Activated CD4-positive, alpha-beta T cell treated with anti-CD3 and anti-CD28 coated beads, Interleukin-2, amount 50 U/mL, for 48 hours (primary cell): ENCODE data around the gene OTOS.

ENCODE experiments used
- DNase-seq, 2 experiments: peaks; one replicate each; pipeline ENCODE4 v3.0.0-alpha.2; 2020

Gene OTOS

GRCh38 chr2:240149943-240150784 is 9.7 kb upstream of the OTOS start:
- peak; percentile 44 for DNase-seq

- no peak for DNase-seq
These were observed 7.6 kb upstream of the OTOS start for GRCh38 chr2:240147911-240148587.

DNA sequence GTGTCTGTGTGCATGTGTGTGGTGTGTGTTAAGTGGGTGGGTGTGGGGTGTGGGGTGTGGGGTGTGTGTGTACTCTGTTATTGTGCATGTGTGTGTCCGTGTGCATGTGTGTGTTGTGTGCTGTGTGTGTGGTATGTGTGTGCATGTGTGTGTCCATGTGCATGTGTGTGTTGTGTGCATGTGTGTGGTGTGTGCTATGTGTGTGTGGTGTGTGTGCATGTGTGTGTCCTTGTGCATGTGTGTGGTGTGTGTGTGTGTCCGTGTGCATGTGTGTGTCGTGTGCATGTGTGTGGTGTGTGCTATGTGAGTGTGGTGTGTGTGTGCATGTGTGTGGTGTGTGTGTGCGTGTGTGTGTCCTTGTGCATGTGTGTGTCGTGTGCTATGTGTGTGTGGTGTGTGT is 6.9 kb upstream of the OTOS start:
- DNase-seq = no peak

DNA sequence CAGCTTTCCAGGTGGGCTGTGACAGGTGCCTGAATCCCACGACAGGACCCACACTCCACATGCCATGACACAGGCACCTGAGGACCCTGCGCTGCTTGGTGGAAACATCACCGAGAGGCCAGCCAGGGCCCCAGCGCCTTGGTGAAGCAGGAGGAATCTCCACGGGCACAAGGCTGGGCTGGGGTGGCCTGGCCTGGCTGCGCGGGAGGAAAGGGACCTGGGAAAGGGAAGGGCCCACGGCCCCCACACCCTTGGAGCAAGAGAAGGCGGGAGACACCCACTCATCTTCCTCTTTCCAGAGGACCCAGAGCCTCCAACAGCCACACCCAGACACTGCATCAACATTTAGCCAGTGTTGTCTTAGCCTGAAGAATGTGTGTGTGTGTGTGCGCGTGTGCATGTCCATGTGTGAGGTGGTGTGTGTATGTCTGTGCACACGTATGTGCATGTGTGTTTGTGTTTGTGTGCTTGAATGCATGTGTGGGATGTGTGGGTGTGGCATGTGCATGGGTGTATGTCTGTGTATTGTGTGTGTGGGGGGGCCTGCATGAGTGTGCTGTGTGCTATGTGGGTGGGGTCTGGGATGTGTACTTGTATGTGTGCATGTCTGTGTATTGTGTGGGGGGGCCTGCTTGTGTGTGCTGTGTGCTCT is 6.3 kb upstream of the OTOS start:
- no peak for DNase-seq

GRCh38 chr2:240146141-240146561 is 5.7 kb upstream of the OTOS start:
- no peak for DNase-seq

- DNase-seq = no peak
These were observed 5.0 kb upstream of the OTOS start for GRCh38 chr2:240145461-240145860.

- DNase-seq = no peak
These were observed 4.3 kb upstream of the OTOS start for GRCh38 chr2:240144649-240145261.

- peak; percentile 83 to 86 for DNase-seq
These were observed 3.6 kb upstream of the OTOS start for GRCh38 chr2:240143801-240144648.

DNA sequence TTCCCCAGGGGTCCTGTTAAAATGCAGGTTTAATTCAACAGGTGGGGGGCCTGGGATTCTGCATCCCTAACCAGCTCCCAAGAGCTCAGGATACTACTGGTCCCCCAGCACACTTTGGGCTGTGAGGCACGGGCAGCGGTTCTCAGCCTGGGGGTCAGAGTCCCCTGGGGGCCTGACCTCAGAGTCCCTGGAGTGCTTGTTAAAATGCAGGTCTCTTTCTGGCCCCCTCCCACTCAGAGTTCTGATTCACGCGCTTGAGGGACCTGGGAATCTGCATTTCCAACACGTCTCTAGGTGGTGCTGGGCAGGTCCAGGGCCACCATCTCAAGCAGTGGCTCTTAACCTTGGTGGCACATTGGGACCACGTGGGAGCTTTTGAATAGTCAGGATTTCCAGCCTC is 2.8 kb upstream of the OTOS start:
- DNase-seq = no peak

DNA sequence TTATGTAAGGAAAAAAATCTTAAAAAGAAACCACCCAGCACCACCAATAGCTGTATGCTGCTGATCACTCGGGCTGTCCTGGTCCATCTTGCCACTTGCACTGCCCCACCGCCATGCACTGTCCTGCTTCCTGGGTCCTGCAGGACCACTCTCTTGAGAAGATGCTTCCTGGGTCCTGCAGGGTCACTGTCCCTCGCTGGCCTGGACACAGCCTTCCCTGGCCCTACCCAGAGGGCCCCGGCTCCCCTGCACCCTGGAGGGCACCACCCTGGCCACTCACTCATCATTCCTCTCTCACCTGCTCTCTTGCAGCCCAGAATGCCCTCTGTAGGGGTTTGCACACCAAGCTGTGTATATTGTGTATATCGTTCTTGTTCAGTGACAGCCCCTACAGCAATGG is 2.4 kb upstream of the OTOS start:
- no peak for DNase-seq

DNA sequence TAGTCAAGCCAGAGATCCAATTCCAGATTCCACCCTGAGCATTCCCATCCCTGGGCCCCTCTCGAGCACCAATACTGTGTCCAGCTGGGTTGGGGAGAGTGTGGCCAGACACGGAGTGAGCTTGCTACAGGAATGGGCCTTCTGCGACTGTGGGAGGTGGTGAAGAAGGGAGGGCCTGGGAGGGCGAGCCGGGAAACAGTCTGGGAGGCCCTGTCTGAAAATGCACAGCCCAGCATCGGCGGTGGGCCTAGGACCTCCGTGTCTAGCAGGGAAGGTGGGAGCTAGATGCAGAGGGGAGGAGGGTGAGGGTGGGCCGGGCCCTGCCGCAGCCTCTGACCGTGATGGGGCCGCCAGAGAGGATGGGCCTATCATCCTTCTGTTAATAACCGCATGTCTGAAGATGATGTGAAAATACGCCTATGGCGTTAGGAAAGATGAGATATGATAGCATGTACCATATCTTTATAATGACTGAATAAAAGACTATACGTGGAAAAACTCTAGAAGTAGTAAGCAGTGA is 1.9 kb upstream of the OTOS start:
- DNase-seq = no peak

DNA sequence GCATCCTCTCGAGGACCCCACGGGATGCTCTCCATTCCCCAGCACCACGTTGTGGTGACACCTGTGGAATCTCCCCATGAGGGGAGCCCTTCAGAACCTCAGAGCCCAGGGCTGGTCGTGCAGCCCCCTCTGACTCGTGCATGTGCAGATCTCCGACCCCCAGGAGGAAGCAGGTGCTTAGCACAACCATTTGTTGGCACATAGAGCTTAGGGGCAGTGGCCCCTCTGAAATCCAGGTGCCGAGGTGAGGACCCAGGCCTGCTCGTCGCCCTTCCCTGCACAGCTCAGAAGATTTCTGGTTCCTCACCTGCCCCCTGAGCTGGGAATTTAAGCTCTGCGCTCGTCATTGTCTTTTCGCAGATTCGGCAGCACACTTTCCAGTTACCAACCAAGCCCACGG is 1.3 kb upstream of the OTOS start:
- no peak for DNase-seq

DNA sequence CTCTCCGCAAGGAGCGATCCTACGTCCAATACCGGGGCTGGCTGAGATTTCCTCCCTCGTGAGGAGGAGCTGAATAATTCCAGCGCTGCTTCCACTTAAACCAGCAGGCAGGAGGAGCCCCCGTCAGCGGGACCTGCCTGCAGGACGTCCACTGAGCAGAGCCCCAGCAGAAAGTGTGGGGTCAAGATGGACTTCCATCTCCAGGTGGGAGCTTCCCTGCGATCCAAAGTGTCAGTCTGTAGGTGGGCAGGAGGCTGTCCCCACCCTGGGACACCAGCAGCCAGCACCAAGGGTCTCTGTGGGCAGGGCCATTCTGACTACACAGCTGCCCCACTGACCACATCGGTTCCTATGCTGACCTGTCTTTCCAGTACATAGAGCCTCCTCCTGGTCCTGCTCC is 462 bp upstream of the OTOS start:
- DNase-seq = no peak

- DNase-seq = no peak
These were observed 628 bp downstream of the OTOS start for GRCh38 chr2:240139666-240140393.

GRCh38 chr2:240139011-240139441 is 1.4 kb downstream of the OTOS start:
- DNase-seq = no peak

- no peak for DNase-seq
These were observed 2.0 kb downstream of the OTOS start for GRCh38 chr2:240138254-240138984.

DNA sequence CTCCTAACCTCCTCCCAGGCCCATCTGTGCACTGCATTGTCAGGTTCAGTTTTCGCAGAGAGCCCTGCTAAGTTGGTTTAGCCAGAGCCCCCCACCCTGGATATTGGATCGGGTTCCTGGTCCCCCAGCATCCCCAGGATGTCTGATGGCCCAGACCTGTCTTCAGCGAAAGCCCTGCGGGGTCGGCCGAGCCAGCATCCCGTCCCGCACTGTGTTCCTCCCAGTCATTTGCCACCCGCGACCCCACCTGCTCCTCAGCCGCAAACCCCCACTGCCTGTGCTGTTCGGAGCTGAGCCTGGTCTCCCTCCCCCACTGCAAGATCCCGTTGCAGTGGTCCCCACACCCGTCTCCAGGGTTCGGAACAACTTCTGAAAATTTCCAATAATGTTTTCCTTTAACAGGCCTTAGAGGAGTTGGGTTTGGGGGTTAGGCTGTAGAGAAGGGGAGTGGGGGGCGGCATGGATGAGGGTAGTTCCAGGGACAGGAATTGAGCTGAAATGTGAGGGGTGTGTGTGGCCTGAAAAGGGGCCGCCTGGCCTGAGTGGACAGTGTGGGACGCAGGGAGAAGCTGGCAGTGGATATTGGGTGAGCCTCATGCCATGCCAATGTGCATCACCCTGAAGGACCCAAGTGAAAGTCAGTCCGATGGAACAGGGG is 2.7 kb downstream of the OTOS start:
- no peak for DNase-seq

- peak in 1 of 2 experiments; percentile 34 for DNase-seq
These were observed 3.7 kb downstream of the OTOS start for GRCh38 chr2:240136671-240137292.

DNA sequence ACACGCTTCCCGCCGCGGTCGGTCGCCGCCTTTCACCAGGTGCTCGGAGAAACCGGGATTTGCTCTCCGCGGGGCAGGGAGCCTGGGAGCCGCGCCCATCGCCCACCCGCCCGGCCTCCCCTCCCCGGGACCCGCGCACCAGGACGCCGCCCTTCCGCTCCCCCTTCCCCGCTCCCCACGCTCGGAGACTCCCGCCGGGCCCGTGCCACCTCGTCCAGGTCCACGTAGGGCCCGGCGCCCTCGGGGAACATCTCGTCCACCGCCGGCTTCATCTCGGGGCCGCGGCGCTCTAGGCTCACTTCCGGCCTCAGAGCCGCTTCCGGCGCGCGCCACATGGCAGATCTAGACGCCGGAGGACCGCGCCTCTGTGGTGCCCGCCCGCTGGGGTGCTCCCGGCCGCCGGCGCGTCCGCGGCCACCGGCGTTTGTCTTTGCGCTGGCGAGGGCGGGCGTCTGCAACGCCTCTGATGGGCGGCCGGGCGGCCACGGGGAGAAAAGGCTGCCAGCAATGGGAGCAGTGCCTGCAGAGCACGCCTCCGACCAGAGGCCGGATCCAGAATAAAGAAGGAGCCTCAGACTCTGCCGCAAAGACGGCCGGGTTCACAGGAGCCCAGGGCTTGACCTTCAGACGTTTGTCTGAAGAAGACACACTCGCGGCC is 4.3 kb downstream of the OTOS start, which contains the start of gene COPS9:
TSS of gene COPS9 (minus strand) at position 293 of the 658 bp plus-strand sequence. CDS start at position 272, 21 bp downstream.
- DNase-seq = peak; percentile 83 to 87
